CD4-positive, alpha-beta T cell (primary cell): ENCODE measurements around the gene CD7. TPM values are rescaled to one million over a fixed set of nuclear protein-coding genes. Genes with fewer than 3 reads are reported as not detected.

Experiments
- ATAC-seq: fragments of 200-7000 bp; cut with Tn5 transposase; one replicate; pipeline ENCODE4 v1.10.0; 2022; ENCODE audit warnings: mild to moderate bottlenecking; ENCODE audit not compliant: poor library complexity
- CTCF ChIA-PET: fragments of 350-600 bp; sonication (Branson Sonifier 250); formaldehyde crosslinking; loops from one replicate; lab custom pipeline; 2021; ENCODE audit warnings: antibody characterized with exemption, inconsistent platforms; lab: Charles Lee
- POLR2A ChIA-PET: fragments of 350-600 bp; sonication (Branson Sonifier 250); formaldehyde crosslinking; loops from one replicate; lab custom pipeline; 2021; ENCODE audit warnings: antibody characterized with exemption, inconsistent platforms; lab: Charles Lee
- DNase-seq, 14 experiments: peaks; one replicate each; pipeline ENCODE4 v3.0.0-alpha.2; 2013 to 2020; ENCODE audit warnings: mixed read lengths in 2 of 14
- H3K27ac ChIP-seq, 2 donors: one replicate each; pipeline versions ENCODE4 v1.5.1 to v1.7.0; 2013; ENCODE audit warnings: low read length in 2 of 2, low read depth in 1 of 2, mild to moderate bottlenecking in 1 of 2
- H3K27me3 ChIP-seq, 2 experiments: 1 replicate in 1 of 2; 2 replicates in 1 of 2; pipeline versions ENCODE4 v1.6.1 to v1.7.0; 2013; ENCODE audit warnings: low read length in 2 of 2, control low read depth in 1 of 2, mild to moderate bottlenecking in 1 of 2, moderate library complexity in 1 of 2; ENCODE audit not compliant: insufficient read depth in 2 of 2, control insufficient read depth in 1 of 2
- H3K36me3 ChIP-seq: one replicate; pipeline ENCODE4 v1.6.1; 2013; ENCODE audit warnings: low read length, control low read depth; ENCODE audit not compliant: insufficient read depth
- H3K4me1 ChIP-seq: one replicate; pipeline ENCODE4 v1.6.1; 2013; ENCODE audit warnings: low read length, control low read depth; ENCODE audit not compliant: insufficient read depth
- H3K4me3 ChIP-seq: one replicate; pipeline ENCODE4 v1.5.1; 2013; ENCODE audit warnings: mild to moderate bottlenecking, low read length, moderate library complexity
- H3K9me3 ChIP-seq, 2 experiments: 1 replicate in 1 of 2; 2 replicates in 1 of 2; pipeline versions ENCODE4 v1.6.1 to v1.7.0; 2013; ENCODE audit warnings: low read length in 2 of 2, mild to moderate bottlenecking in 2 of 2, control low read depth in 1 of 2, moderate library complexity in 1 of 2; ENCODE audit not compliant: control insufficient read depth in 1 of 2, insufficient read depth in 1 of 2
- H3K27ac Mint-ChIP-seq: one replicate; pipeline ENCODE4 v1.8.0; 2020; ENCODE audit warnings: mixed read lengths
- H3K27me3 Mint-ChIP-seq: one replicate; pipeline ENCODE4 v1.8.0; 2021; ENCODE audit warnings: mixed read lengths
- H3K36me3 Mint-ChIP-seq: one replicate; pipeline ENCODE4 v1.8.0; 2021; ENCODE audit warnings: low read depth, mixed read lengths
- H3K4me1 Mint-ChIP-seq: one replicate; pipeline ENCODE4 v1.8.0; 2021; ENCODE audit warnings: low read depth, mixed read lengths
- H3K4me3 Mint-ChIP-seq: one replicate; pipeline ENCODE4 v1.8.0; 2020; ENCODE audit warnings: mild to moderate bottlenecking, mixed read lengths
- H3K9me3 Mint-ChIP-seq: one replicate; pipeline ENCODE4 v1.8.0; 2020; ENCODE audit warnings: mixed read lengths
- intact Hi-C, 2 experiments: fragments of 100-400 bp; cut with DNase I in 1 of 2; cut with micrococcal nuclease in 1 of 2; formaldehyde crosslinking; loops; one replicate each; pipeline versions ENCODE4 v1.15.1 to v1.9.0; 2023 to 2025; cut with DNase I, micrococcal nuclease
- total RNA-seq, 174 experiments: library from RNA in 2 of 174; stranded (reverse) in 2 of 174; gene quantifications; one replicate each; pipeline ENCODE4 v1.2.3 and lab custom pipeline; 2021 to 2026
- TF ChIP-seq, protein P1 (sequence below): fragments of 200-600 bp; IDR thresholded peaks from one replicate; pipeline ENCODE4 v1.8.0; 2022; ENCODE audit warnings: antibody characterized with exemption, mild to moderate bottlenecking

The CD7 gene
- total RNA-seq, 2 experiments from 2014 or later: 225 to 234 TPM

GRCh38 chr17:82319619-82320062 lies 2.2 kb upstream of the CD7 start:
- no peak overlapping the region for H3K4me3 ChIP-seq
- peaks cover 15% of the 10 kb centered on the region for H3K36me3 Mint-ChIP-seq
- H3K27ac Mint-ChIP-seq: no peak overlapping the region
- POLR2A ChIA-PET: no interaction called here
- peak in 1 of 14 experiments; percentile 41 for DNase-seq
- intact Hi-C loops: loop anchor here in 1 of 2 experiments (5.0 kb wide), 2 partner anchors 62 to 82 kb away; no protein-coding TSS in a partner anchor
- no peak for ATAC-seq
- peaks cover 3% of the 10 kb centered on the region for H3K36me3 ChIP-seq
- H3K9me3 Mint-ChIP-seq: no peaks in the 10 kb centered on the region
- CTCF ChIA-PET: no interaction called here
- H3K4me1 ChIP-seq: peaks cover 66% of the 10 kb centered on the region
- no peak overlapping the region for H3K27ac ChIP-seq
- H3K4me3 Mint-ChIP-seq: no peak overlapping the region
- TF ChIP-seq, protein P1, sequence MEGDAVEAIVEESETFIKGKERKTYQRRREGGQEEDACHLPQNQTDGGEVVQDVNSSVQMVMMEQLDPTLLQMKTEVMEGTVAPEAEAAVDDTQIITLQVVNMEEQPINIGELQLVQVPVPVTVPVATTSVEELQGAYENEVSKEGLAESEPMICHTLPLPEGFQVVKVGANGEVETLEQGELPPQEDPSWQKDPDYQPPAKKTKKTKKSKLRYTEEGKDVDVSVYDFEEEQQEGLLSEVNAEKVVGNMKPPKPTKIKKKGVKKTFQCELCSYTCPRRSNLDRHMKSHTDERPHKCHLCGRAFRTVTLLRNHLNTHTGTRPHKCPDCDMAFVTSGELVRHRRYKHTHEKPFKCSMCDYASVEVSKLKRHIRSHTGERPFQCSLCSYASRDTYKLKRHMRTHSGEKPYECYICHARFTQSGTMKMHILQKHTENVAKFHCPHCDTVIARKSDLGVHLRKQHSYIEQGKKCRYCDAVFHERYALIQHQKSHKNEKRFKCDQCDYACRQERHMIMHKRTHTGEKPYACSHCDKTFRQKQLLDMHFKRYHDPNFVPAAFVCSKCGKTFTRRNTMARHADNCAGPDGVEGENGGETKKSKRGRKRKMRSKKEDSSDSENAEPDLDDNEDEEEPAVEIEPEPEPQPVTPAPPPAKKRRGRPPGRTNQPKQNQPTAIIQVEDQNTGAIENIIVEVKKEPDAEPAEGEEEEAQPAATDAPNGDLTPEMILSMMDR: no peak
- no peaks in the 10 kb centered on the region for H3K27me3 Mint-ChIP-seq
- H3K4me1 Mint-ChIP-seq: peaks cover 36% of the 10 kb centered on the region
- no peaks in the 10 kb centered on the region for H3K27me3 ChIP-seq
- H3K9me3 ChIP-seq: peaks cover 0 to 17% of the 10 kb centered on the region in 2 experiments

DNA sequence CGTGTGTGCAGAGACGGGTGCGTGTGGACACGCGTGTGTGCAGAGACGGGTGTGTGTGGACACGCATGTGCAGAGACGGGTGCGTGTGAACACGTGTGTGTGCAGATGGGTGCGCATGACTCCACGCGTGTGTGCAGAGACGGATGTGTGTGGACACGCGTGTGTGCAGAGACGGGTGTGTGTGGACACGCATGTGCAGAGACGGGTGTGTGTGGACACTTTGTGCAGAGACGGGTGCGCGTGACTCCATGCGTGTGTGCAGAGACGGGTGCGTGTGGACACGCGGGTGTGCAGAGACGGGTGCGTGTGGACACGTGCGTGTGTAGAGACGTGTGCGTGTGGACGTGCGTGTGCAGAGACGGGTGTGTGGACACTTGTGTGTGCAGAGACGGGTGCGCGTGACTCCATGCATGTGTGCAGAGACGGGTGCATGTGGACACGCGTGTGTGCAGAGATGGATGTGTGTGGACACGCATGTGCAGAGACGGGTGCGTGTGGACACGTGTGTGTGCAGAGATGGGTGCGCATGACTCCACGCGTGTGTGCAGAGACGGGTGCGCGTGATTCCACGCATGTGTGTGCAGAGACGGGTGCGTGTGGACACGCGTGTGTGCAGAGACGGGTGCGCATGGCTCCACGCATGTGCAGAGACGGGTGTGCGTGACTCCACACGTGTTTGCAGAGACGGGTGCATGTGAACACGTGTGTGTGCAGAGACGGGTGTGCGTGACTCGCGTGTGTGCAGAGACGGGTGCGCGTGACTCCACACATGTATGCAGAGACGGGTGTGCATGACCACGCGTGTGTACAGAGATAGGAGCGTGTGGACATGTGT lies 1.6 kb upstream of the CD7 start:
- ChIA-PET CTCF (no interaction called here), POLR2A (no interaction called here)
- Mint-ChIP-seq H3K4me1 (peaks cover 36% of the 10 kb centered on the region), H3K27ac (no peak overlapping the region), H3K36me3 (peaks cover 19% of the 10 kb centered on the region), H3K4me3 (no peak overlapping the region), H3K27me3 (no peaks in the 10 kb centered on the region), H3K9me3 (no peaks in the 10 kb centered on the region)
- Histone ChIP-seq H3K27me3 (no peaks in the 10 kb centered on the region), H3K4me1 (peaks cover 70% of the 10 kb centered on the region), H3K27ac (no peak overlapping the region), H3K36me3 (peaks cover 10% of the 10 kb centered on the region), H3K9me3 (peaks cover 0 to 17% of the 10 kb centered on the region in 2 experiments), H3K4me3 (no peak overlapping the region)
- TF ChIP-seq, protein P1: no peak
- DNase-seq: no peak
- ATAC-seq: no peak
- intact Hi-C loops: no loop called here

DNA sequence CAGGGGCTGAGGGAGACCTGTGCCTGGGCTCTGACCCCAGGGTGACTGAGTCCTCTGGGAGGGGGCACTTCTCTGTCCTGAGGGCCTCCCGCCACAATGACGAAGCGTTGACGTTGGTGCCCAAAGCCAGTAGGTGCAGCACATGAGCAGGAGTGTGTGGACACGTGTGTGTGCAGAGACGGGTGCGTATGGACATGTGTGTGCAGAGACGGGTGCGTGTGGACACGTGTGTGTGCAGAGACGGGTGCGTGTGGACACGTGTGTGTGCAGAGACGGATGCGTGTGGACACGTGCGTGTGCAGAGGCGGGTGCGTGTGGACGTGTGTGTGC lies 726 bp upstream of the CD7 start:
- ChIA-PET CTCF (interaction anchor here (0.9 to 2.5 kb wide), 2 partner anchors 18 to 20 kb away, joined by 3 to 11 read pairs; no protein-coding TSS in a partner anchor), POLR2A (interaction anchor here (1.1 to 6.4 kb wide), 7 partner anchors 16 to 87 kb away, joined by 3 to 157 read pairs (median 10); partner anchors contain the start of gene SECTM1)
- peaks cover 75% of the 10 kb centered on the region for H3K4me1 ChIP-seq
- H3K4me3 ChIP-seq: no peak overlapping the region
- ATAC-seq (no peak), DNase-seq (peak in 1 of 14 experiments; percentile 22)
- H3K9me3 Mint-ChIP-seq: no peaks in the 10 kb centered on the region
- peaks cover 0 to 17% of the 10 kb centered on the region in 2 experiments for H3K9me3 ChIP-seq
- H3K4me1 Mint-ChIP-seq: peaks cover 38% of the 10 kb centered on the region
- H3K4me3 Mint-ChIP-seq: no peak overlapping the region
- H3K27ac Mint-ChIP-seq: no peak overlapping the region
- no peak overlapping the region for H3K27ac ChIP-seq
- H3K27me3 Mint-ChIP-seq: no peaks in the 10 kb centered on the region
- intact Hi-C loops: no loop called here
- TF ChIP-seq, protein P1: no peak
- no peaks in the 10 kb centered on the region for H3K27me3 ChIP-seq
- peaks cover 11% of the 10 kb centered on the region for H3K36me3 ChIP-seq
- H3K36me3 Mint-ChIP-seq: peaks cover 27% of the 10 kb centered on the region
